Activated CD8-positive, alpha-beta memory T cell treated with anti-CD3 and anti-CD28 coated beads, Interleukin-2, amount 50 U/mL, for 1 hour (primary cell): ENCODE results near the gene AMBP.
"Not testable (repeated sequence)": the region's sequence is repeated elsewhere in the genome, so short reads cannot be mapped to it uniquely, and the experiment has no call there.

Experiments used
- DNase-seq: peaks from one replicate; pipeline ENCODE4 v3.0.0-alpha.2; 2020; ENCODE audit errors: extremely low read depth

The AMBP gene

GRCh38 chr9:114051281-114051680, 26.8 kb downstream of the AMBP start:
- no peak for DNase-seq

- DNase-seq, result no peak
Measured at GRCh38 chr9:114050646-114051045, 27.5 kb downstream of the AMBP start.

DNA sequence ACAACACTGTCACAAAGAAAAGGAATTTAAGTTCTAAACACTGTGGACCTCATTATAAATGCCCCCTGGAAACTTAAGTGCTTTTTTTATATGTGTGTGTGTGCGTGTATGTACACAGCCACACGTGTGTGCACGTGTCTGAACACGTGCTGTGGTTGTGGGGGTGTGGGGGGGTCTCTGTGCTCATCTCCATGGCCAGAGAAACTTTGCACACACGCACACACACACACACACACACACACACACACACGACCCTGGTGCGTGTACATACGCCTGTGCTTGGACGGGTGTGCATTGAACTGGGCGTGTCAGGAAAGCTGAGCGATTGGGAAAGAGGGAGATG, 27.9 kb downstream of the AMBP start:
- DNase-seq, result no peak

DNA sequence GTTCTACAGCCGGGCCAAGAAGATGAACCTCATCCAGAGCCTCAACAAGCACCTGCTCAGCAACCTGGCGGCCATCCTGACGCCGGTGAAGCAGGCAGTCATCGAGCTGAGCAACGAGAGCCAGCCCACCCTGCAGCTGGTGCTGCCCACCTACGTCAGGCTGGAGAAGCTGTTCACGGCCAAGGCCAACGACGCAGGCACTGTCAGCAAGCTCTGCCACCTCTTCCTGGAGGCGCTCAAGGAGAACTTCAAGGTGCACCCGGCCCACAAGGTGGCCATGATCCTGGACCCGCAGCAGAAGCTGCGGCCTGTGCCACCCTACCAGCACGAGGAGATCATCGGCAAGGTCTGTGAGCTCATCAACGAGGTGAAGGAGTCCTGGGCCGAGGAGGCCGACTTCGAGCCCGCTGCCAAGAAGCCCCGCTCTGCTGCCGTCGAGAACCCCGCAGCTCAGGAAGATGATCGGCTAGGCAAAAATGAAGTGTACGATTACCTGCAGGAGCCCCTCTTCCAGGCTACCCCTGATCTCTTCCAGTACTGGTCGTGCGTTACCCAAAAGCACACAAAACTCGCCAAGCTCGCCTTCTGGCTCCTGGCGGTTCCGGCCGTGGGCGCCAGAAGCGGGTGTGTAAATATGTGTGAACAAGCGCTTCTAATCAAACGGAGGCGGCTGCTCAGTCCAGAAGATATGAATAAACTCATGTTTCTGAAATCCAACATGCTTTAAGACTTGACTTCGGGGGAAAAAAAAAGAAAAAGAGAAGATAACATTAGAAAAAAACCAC, 28.5 kb downstream of the AMBP start:
- DNase-seq, result no peak

- no peak for DNase-seq
Measured at GRCh38 chr9:114048533-114049415, 29.3 kb downstream of the AMBP start.

GRCh38 chr9:114047717-114048116, 30.4 kb downstream of the AMBP start:
- no peak for DNase-seq

- no peak for DNase-seq
Measured at GRCh38 chr9:114046875-114047274, 31.2 kb downstream of the AMBP start.

GRCh38 chr9:114046237-114046755, 31.8 kb downstream of the AMBP start:
- no peak for DNase-seq

DNA sequence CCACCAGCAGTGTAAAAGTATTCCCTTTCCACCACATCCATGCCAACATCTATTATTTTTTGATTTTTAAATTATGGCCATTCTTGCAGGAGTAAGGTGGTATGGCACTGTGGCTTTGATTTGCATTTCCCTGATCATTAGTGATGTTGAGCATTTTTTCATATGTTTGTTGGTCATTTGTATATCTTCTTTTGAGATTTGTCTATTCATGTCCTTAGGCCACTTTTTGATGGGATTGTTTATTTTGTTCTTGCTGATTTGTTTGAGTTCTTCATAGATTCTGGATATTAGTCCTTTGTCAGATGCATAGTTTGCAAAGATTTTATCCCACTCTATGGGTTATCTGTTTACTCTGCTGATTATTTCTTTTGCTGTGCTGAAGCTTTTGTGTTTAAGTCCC, 34.4 kb downstream of the AMBP start:
- not testable (repeated sequence) for DNase-seq

DNA sequence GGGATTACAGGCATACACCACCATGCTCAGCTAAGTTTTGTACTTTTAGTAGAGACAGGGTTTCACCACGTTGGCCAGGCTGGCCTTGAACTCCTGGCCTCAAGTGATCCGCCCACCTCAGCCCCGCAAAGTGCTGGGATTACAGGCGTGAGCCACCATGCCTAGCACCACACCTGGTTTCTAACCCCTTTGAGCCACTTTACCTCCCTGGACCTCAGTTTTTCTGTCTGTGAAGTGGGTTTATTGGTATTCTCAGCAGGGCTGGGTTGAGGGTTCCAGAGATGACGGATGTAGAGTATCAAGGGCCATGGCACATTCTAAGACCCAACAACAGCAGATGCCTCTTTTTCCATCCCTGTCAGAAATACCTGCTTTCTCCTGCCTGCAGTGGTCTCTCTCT, 38.6 kb downstream of the AMBP start:
- no peak for DNase-seq

GRCh38 chr9:114038724-114039313, 39.3 kb downstream of the AMBP start:
- DNase-seq, result no peak

- DNase-seq, result no peak
Measured at GRCh38 chr9:114037961-114038723, 40.0 kb downstream of the AMBP start.

DNA sequence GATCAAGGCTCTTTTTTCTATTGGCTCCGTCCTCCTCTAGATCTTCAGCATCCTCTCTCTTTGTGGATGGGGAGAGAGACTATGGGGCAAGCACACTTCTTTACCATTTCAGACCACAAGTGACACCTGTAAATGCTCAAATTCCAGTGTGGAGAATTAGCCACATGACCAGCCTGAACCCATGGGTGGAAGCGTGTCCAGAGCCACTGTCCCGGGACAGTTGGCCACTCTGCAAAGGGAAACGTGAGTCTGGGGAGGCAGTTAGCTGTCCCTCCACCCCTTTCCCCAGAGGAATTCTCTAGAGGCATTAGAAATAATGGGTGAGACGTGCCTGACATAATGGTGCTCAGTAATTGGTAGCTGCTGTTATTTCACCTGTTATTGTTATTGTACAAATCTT, 40.9 kb downstream of the AMBP start:
- DNase-seq, result no peak

DNA sequence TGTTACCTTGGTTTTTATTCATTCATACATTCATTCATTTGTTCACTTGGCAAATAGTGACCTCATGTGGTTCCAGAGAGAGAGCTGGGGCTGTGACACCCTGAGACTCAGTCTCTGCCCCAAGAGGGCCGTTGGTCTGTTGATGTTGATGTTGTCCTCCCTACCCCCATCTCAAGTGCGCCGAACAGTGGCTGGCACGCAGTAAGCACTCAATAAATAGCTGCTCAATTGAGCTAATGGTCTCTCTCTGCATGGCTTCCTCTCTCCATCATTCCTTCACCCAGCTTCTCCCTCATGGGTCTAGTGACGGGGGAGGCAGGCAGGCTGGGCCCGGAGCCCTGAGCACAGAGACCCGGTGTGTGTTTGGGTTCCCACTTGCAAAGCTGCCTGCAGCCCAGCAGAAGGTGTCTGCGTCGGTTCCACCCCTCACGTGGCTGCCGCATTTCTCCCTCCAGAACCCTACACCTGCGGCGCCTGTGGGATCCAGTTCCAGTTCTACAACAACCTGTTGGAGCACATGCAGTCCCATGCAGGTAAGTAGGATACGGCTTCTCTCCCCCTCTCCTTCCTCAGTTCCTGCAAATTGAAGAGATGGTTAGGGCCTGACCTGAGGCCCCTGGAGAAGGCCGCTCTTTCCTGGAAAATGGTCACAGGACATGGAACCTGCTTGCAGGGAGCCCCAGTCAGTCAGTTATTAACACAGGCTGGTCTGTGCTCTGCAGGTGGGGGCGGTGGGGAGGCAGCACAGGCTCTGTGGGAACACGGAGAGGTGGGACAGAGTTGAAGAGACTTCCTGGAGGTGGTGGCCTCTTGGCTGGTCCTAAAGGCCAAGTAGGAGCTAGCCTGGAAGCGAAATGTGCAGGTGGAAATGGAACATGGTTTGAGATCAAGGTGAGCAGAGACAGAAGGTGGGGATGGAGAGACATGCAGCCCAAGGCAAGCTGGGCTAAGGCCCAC, 42.0 kb downstream of the AMBP start:
- no peak for DNase-seq

- DNase-seq, result no peak
Measured at GRCh38 chr9:114035221-114035844, 42.8 kb downstream of the AMBP start.

DNA sequence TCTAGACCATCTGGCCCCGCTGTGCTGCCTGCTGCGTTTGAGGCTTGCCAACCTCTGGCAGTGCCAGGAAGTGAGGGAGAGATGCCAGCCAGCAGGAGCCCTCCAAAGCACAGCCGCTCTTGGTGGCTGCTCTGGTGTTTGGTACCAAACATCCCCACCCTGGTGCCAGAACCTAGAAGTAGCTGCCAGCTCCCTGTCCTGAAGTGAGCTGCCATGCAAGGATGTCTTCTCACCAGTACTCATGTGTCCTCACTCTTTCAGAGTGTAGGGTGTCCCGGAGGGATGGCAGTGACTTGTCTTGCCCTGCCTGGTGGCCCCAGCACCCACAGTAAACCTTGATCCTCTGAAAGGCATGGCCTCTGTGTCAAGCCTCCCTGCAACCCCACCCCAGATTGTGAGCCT, 43.4 kb downstream of the AMBP start:
- no peak for DNase-seq

GRCh38 chr9:114034196-114034595, 43.9 kb downstream of the AMBP start:
- no peak for DNase-seq

- no peak for DNase-seq
Measured at GRCh38 chr9:114033397-114034103, 44.5 kb downstream of the AMBP start.
